Measurements from ENCODE around the gene ORAI1.
A peak's percentile ranks its signal among the peaks of the same experiment; 100 is the strongest.
"Not testable (repeated sequence)": the region's sequence is repeated elsewhere in the genome, so short reads cannot be mapped to it uniquely, and the experiment has no call there.

Gene ORAI1

GRCh38 chr12:121603581-121603980 lies 22.7 kb upstream of the ORAI1 start:
- DNase-seq (ENCODE audit: low read depth in 2 of 2): no peak

DNA sequence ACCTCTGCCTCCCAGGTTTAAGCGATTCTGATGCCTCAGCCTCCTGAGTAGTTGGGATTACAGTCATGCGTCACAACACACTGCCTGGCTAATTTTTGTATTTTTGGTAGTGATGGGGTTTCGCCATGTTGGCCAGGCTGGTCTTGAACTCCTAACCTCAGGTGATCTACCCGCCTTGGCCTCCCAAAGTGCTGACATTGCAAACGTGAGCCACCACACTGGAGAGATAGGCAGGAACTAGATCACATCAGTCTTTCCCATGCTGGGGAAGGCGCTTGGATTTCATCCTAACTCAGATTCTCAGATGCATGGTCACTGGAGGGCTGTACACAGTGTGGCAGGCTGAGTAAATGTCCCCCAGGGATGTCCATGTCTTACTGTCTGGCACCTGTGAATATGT lies 18.0 kb upstream of the ORAI1 start:
- no peak for DNase-seq (ENCODE audit: low read depth in 2 of 2)

DNA sequence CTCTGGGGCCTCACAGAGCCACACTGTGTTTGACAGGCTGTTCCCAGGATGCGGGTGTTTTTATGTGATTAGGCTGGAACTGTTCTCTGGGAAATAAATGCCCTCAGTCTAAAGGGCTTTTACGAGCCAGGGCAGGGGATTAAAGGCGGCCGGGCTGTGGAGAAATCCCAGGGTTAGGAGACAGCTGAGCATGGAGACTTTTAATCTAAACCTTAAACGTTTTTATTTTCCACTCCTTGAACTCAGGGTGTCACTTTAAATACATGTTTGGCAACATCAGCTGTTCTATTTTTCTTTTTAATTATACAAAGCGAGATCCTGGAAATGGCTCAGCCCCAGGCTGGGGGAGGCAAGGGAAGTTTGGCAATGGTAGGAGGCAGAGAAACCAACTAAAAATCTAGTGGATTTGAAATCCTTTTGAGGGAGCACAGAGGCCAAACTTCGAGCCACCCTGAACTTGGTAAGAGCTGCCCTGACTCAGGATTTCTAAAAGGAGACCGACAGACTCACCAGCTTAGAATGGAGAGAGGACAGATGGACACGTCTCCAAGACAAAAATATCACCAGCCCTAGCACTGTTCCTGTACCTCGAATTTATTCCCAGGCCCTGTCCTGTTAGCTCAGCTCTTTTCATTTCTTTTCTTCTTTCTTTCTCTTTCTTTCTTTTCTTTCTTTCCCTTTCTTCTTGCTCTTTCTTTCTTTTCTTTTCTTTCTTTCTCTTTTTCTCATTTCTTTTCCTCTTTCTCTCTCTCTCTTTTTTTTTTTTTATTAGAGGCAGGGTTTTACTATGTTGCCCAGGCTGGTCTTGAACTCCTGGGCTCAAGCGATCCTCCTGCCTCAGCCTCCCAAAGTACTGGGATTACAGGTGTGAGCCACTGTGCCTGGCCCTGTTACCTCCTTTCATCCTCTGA lies 15.8 kb upstream of the ORAI1 start:
- no peak for DNase-seq (ENCODE audit: low read depth in 2 of 2)

GRCh38 chr12:121611306-121611705 lies 15.0 kb upstream of the ORAI1 start:
- peak in 1 of 2 donors; percentile 37 for DNase-seq (ENCODE audit: low read depth in 2 of 2)

DNA sequence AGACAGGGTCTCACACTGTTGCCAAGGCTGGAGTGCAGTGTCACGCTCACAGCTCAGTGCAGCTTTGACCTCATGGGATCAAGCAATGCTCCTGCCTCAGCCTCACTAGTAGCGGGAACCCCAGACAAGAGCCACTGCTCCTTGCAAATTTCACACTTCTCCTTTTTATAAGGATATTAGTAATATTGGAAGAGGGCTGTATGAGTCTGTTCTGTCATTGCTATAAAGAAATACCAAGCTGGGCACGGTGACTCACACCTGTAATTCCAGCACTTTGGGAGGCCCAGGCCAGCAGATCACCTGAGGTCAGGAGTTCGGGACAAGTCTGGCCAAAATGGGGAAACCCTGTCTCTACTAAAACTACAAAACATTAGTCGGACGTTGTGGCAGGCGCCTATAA lies 12.9 kb upstream of the ORAI1 start:
- DNase-seq (ENCODE audit: low read depth in 2 of 2): no peak

- DNase-seq (ENCODE audit: low read depth in 2 of 2): no peak
These were observed 11.4 kb upstream of the ORAI1 start for GRCh38 chr12:121614872-121615467.

DNA sequence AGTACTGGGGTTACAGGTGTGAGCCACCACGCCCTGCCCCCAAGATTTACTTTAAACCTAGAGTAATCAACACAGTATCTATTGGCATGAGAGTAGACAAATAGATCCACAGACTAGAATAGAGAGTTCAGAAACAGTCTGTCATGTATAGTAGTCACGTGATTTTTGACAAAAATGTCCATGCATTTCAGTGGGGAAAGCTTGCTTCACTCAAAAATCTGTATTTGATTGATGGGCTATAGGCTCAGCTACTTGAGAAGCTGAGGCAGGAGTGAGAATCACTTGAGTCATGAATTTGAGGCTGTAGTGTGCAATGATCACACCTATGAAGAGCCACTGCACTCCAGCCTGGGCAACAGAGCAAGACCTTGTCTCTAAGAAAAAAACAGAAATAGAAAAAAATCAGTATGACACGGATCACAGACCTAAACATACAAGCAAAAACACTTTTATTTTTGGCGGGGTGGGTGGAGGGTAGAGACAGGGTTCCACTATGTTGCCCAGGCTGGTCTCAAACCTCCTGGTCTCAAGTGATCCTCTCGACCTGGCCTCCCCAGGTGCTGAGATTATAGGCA lies 7.6 kb upstream of the ORAI1 start:
- no peak for DNase-seq (ENCODE audit: low read depth in 2 of 2)

DNA sequence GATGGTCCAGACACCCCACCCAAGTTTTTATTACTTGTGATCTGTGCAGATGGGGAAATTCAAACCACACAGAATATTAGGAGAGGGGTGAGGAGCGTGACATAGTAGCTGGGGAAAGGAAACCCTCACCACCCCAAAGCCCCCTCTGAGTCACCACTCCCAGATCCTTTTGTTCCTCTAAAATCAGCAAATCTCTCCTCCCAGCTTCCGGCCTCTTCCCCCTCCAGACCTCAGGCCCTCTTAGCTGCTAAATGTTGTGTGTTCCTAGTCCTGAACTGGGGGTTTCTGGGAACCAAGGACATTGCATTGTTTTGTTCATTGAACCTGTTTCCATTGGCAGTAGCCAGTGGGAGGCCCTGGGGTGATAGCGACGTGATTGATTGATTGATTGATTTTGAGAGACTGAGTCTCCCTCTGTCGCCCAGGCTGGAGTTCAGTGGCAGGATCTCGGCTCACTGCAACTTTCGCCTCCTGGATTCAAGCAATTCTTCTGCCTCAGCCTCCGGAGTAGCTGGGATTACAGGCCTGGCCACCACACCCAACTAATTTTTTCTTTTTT lies 5.9 kb upstream of the ORAI1 start:
- DNase-seq (ENCODE audit: low read depth in 2 of 2): no peak

DNA sequence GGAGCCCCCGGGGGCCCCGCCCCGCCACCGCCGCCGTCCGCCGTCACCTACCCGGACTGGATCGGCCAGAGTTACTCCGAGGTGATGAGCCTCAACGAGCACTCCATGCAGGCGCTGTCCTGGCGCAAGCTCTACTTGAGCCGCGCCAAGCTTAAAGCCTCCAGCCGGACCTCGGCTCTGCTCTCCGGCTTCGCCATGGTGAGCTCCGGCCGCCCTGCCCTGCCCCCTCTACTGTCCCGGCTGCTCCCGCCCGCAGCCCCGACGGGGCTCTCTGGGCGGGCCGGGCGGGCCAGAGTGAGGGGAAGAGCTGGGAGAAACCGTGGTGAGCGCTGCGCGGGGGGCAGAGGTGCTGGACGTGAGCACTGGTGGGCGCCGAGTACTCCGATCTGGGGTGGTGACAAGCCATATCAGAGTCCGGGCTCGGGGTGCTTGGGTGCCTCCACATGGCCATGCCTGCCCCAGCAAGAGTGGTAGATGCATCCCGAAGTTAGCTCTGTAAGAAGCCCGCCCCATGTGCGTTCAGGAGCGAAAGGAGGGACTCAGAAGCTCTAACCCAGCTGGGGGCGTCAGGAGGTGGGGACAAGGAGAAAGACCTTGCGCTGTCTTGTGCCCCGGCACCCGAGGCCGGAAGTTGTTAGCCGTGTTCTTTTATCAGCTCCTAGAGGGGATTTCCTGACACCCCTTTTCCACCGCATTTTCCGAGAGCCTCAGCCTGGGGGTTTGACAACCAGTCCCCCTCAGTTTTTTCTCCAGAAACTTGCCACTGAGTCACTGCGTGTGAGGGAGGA lies 717 bp downstream of the ORAI1 start:
- peak; percentile 77 to 86 for DNase-seq (ENCODE audit: low read depth in 2 of 2)

GRCh38 chr12:121628037-121628436 lies 1.7 kb downstream of the ORAI1 start:
- no peak for DNase-seq (ENCODE audit: low read depth in 2 of 2)

DNA sequence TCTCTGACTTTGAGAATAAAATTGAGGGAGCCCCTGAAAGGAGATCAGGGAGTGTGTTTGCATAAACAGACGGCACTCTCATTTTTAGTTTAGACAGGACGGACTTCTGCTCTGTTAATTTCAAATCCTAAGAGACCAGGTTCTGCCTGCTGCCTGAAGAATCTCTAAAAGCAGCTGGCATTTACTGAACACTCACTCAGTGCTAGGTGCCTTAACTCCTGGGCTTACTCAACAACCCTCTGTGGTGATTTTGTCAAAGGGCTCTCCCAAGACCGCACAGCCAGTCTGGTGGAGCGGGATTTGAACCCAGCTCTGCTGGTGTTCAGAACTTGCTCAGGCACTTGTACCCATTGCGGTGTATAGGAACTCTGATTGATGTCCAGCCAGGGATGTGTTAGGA lies 2.2 kb downstream of the ORAI1 start:
- no peak for DNase-seq (ENCODE audit: low read depth in 2 of 2)

DNA sequence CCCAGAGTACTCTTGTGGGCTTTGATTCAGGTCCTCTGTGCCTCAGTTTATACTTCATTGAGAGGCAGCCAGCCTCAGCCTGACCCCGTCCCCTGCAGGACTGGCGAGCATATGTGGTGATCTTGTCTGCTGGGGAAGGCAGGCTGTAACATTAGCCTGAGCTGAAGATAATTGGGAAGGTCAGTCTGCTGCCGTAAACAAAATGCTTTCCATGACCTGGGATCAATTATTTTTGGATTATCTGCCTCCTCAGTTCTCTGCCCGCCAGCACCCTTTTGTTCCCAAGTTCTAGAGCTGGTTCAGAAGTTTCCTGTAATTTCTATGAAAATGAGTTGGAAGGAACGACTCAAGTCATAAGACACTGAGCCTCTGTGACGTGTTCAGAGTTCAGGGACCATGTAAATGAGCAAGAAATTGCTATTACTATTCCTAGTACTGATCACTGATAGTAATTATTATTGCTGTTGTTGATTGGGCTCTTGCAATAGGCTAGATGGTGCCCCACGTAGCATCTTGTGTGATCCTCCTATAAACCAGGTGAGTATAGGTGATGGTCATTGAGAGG lies 4.5 kb downstream of the ORAI1 start:
- DNase-seq (ENCODE audit: low read depth in 2 of 2): no peak

DNA sequence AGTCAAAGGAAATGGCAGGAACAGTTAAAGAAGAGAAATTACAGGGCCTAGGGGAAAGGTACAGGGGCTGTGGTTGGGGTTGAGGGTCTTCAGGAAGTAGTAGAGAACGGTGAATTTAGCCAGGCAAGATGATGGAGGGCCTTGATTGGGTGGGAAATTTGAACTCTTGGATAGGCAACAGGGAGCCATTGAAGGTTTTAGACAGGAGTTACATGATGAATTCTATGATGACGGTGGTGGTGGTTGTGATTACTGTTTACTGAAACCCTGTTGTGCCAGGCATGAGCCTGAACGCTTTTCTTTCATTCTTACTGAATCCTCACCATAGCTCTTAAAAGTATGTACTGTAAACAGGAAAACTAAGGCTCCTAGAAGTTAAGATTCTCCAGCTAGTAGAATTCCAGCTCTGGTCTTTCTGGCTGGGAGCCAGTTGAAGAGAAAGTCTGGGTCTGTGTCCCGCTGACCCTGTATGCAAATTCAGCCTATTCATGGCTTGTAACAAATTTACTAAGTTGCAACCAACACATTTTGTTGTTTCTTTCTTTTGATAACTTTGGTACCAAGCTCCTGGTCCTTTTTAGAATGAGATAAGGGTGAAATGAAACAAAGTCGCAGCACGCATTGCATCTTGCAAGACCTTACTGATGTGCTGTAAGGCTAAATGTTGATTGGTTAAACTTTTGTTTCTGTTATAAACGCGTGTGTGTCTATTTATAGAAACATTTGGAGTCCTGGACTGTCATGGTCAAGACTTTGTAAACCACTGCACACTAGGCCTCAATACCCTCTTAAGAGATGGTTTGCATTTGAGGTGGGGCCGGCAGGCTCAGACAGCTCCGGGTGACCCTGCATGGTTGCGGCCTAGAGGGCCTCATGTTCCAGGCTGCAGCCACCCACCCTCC lies 6.0 kb downstream of the ORAI1 start:
- DNase-seq (ENCODE audit: low read depth in 2 of 2): no peak

GRCh38 chr12:121633833-121634196 lies 7.5 kb downstream of the ORAI1 start:
- not testable (repeated sequence) for DNase-seq (ENCODE audit: low read depth in 2 of 2)

- no peak for DNase-seq (ENCODE audit: low read depth in 2 of 2)
These were observed 8.5 kb downstream of the ORAI1 start for GRCh38 chr12:121634836-121635235.

DNA sequence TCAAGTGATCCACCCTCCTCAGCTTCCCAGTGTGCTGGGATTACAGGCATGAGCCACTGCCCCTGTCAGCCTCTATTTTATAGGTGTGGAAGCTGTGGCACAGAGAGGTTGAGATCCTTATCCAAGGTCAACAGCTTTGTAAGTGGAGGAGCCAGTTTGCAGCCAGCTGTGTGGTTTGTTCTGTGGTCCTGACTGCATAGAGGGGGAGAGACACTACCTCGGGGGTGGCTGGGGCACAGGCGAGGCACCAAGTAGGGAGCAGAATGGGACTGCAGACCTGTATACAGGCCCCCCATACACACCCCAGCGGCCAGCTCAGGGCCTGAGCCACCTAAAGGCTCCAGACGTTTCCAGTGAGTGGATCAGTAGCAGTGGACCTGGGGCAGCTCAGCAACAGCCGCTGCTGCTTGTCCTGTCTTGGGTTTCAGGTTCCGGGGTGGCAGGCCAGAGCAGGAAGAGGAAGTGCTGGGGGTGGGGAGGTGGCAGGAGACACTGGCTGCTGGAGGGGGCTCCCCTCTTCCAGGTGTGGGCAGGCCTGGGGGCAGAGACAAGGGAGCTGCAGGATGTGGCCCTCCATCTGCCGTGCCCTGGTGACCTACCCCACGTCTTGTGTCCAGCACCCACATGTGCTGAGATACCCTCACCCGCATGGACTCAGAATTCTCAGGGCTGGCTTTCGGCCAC lies 11.0 kb downstream of the ORAI1 start:
- DNase-seq (ENCODE audit: low read depth in 2 of 2): peak; percentile 53 to 54

DNA sequence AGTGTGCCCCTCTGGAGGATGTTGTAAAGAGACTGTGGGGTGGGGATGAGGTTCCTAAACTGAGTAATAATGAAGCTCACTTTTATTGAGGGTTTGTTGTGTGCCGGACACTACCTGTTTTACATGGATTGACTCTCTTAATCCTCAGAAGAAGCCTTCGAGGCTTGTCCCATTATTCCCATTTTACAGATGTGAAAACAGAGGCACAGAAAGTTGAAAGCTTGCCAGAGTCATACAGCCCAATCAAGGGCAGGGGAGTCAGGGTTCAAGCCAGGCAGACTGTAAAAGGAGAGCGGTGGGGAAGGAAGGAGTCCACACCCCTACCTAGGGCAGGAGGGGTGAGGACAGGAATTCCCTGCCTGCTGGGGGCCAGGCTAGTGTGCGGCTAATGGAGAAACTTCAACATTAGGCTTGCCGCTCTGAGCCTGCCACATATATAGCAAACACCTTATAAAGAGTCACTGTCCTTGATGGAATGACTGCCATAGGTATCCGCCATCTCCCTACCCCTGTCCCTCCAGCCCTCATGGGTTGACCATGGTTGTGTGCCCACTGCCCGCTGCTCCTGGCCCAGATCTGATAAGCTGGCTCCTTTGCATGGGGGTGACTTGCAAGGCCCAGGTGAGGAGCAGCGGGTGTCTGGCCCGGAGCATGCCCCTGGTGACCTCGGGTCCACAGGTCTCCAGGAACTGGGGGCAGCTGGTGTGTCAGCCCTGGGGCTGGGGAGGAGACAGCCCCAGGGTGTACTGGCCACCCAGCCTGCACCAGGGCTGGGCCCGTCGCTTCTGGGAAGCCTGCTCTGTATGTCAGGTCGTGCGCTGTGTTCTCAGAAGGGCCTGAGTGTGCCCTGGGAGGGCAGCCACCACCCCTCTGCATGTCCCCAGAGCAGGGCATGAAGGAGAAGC lies 12.2 kb downstream of the ORAI1 start:
- no peak for DNase-seq (ENCODE audit: low read depth in 2 of 2)

DNA sequence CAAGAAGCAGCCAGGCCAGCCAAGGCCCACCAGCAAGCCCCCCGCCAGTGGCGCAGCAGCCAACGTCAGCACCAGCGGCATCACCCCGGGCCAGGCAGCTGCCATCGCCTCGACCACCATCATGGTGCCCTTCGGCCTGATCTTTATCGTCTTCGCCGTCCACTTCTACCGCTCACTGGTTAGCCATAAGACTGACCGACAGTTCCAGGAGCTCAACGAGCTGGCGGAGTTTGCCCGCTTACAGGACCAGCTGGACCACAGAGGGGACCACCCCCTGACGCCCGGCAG lies 15.0 kb downstream of the ORAI1 start:
- DNase-seq (ENCODE audit: low read depth in 2 of 2): no peak

- DNase-seq (ENCODE audit: low read depth in 2 of 2): no peak
These were observed 22.2 kb downstream of the ORAI1 start for GRCh38 chr12:121648458-121649028.
